GM19397 (cell line): ENCODE measurements around the gene ZNF865.

Experiments
- ATAC-seq: cut with Tn5 transposase; IDR thresholded peaks from one replicate; pipeline ENCODE4 v1.9.1; 2021; ENCODE audit warnings: mild to moderate bottlenecking, moderate library complexity; ENCODE audit not compliant: unreplicated experiment

ZNF865 gene

GRCh38 chr19:55656988-55657747, 51.7 kb downstream of the ZNF865 start:
- no peak for ATAC-seq

- ATAC-seq = no peak
Observed at GRCh38 chr19:55658846-55659459, 53.5 kb downstream of the ZNF865 start.

DNA sequence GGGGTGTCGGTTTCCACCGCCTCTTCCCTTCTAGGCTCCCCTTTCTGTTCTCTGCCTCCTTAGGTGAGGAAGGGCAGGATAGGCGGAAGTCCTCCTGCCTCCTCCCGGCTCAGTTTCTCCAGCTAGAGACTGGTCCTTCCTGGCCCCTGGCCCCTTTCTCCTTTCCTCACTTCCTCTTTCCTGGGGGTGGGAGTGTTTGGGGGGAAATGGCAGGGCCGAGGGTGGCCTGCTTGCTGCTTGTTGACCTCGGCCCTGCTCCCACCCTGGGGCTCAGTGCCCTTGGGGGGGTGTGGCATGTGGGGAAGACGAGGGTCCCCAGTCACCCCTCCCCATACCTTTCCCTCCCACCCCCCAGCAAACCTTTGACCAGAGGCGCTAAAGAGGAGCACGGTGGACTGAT, 54.4 kb downstream of the ZNF865 start:
- no peak for ATAC-seq

DNA sequence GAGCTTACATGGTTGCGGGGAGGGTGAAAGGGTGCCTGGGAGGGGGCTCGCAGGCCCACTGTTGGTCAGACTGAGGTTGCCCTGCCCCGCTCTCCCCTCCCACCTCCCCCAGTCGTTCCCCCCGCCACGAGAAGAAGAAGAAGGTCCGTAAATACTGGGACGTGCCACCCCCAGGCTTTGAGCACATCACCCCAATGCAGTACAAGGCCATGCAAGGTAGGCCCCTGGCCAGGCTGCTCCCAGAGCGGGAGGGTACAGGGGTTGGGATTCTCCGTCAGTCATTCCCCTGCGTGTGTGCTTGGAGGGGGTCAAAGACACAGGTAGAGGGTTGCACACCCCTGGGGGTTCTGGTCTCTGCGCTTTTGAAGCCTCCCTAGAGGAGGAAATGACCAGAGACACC, 55.0 kb downstream of the ZNF865 start:
- ATAC-seq = no peak

DNA sequence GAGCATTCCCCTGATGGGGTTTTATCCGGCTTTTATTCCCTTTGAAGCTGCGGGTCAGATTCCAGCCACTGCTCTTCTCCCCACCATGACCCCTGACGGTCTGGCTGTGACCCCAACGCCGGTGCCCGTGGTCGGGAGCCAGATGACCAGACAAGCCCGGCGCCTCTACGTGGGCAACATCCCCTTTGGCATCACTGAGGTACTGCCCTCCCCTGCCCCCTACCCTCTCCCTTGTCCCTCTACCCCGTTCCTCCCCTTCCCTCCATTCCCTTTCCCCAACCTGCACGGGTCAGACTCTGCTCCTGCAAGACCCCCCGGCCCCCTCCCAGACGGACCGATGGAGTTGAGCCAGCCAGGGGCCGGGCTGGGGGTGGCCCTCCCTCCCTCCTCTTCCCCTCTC, 55.5 kb downstream of the ZNF865 start:
- ATAC-seq = no peak

- ATAC-seq = no peak
Observed at GRCh38 chr19:55661826-55662225, 56.4 kb downstream of the ZNF865 start.

DNA sequence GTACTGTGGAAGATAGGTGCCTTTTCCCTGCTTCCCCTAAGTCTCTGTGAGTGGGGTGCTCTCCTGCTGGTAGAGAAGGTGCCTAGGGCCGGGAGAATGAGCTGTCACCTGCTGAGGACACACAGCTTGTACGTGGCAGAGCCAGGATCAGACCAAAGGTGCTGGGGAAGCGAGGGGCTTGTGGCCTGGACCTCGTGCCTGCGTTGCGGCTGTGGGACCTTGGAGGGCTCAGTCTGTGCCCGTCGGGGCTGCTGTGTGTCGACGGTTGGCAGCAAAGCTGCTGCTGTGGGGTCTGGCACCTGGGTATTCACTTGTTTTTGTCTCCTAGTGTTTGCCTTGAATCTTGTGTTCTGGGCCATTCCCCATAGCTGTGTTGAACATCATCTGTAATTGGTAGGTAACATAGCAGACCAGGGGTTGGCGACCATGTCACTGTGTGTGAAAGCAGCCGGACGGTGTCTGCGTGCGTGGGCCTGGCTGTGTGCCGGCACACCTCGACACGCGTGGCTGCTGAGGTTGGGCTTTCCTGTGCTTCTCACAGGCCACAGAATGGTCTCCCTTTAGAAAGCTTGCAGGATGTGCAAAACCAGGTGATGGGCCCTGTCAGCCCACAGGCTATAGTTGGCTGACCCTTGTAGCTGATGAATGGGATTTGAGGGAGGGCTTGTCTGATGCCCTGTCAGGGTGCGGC, 58.5 kb downstream of the ZNF865 start:
- ATAC-seq = no peak

DNA sequence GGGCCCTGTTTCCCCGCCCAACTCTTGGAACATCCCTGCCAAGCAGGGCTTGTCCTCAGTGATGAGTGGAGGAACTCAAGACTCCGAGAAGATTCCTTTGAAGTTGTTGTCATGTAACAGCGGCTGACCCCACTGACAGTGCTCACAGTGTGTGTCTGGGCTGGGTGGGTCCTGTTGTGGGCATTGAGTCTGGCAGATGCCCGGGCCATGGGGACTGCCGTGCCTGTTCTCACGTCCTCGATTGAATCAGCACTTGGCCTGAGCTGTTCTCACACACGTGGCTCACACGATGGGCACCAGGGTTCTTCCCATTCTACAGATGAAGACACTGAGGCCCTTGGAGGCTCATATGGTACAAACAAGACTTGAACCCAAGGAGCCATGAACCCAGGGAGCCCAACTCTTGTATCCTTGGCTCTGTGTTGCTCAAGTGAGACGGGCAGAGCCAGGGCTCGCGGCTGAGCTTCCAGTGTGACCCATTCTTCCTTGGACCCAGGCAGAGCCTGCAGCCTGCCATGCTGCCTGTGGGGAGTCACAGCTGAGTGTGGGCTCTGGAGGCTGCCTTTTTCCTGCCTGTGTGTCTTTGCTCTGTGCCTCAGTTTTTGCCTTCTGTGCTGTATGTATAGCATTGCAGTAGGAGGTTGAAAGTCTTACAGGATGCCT, 61.0 kb downstream of the ZNF865 start:
- no peak for ATAC-seq
